ENCODE data around the gene CUBN. TPM values are rescaled to one million over a fixed set of nuclear protein-coding genes. Genes with fewer than 3 reads are reported as not detected.

Gene CUBN
- total RNA-seq, 1 donor from 2014 or later = 2.5 TPM

- ATAC-seq (ENCODE audit: low read depth) = no peak
- ChIA-PET CTCF (no interaction called here), POLR2A (no interaction called here)
- H3K27me3 Mint-ChIP-seq = no peaks in the 10 kb centered on the region
- H3K4me1 Mint-ChIP-seq = no peaks in the 10 kb centered on the region
- H3K9me3 Mint-ChIP-seq = no peaks in the 10 kb centered on the region
- H3K27ac Mint-ChIP-seq = no peak overlapping the region
- no peak overlapping the region for H3K4me3 Mint-ChIP-seq
- no peak for TF ChIP-seq CTCF (IDR thresholded peaks at IDR 0.05)
- no peak for DNase-seq
- no peaks in the 10 kb centered on the region for H3K36me3 Mint-ChIP-seq (ENCODE audit: low read depth)
- intact Hi-C loops (cut with micrococcal nuclease) = no loop called here
Observed at GRCh38 chr10:17059197-17059688, 70.4 kb downstream of the CUBN start.

- ChIA-PET CTCF (no interaction called here), POLR2A (no interaction called here)
- Mint-ChIP-seq H3K9me3 (no peaks in the 10 kb centered on the region), H3K4me3 (no peak overlapping the region), H3K27ac (no peak overlapping the region), H3K36me3 (ENCODE audit: low read depth) (no peaks in the 10 kb centered on the region), H3K27me3 (no peaks in the 10 kb centered on the region), H3K4me1 (no peaks in the 10 kb centered on the region)
- ATAC-seq (ENCODE audit: low read depth) = no peak
- intact Hi-C loops (cut with micrococcal nuclease) = no loop called here
- DNase-seq = no peak
- TF ChIP-seq CTCF (IDR thresholded peaks at IDR 0.05) = no peak
Observed at GRCh38 chr10:17058093-17058492, 71.5 kb downstream of the CUBN start.

GRCh38 chr10:17056781-17057428 is 72.7 kb downstream of the CUBN start:
- CTCF ChIA-PET = no interaction called here
- POLR2A ChIA-PET = no interaction called here
- H3K4me3 Mint-ChIP-seq = no peak overlapping the region
- peaks cover 3% of the 10 kb centered on the region for H3K36me3 Mint-ChIP-seq (ENCODE audit: low read depth)
- no peaks in the 10 kb centered on the region for H3K4me1 Mint-ChIP-seq
- ATAC-seq (ENCODE audit: low read depth) (no peak), DNase-seq (no peak)
- no peaks in the 10 kb centered on the region for H3K27me3 Mint-ChIP-seq
- intact Hi-C loops (cut with micrococcal nuclease) = no loop called here
- peaks cover 2% of the 10 kb centered on the region for H3K9me3 Mint-ChIP-seq
- no peak for TF ChIP-seq CTCF (IDR thresholded peaks at IDR 0.05)
- no peak overlapping the region for H3K27ac Mint-ChIP-seq

GRCh38 chr10:17053513-17053912 is 76.1 kb downstream of the CUBN start:
- peaks cover 11% of the 10 kb centered on the region for H3K36me3 Mint-ChIP-seq (ENCODE audit: low read depth)
- TF ChIP-seq CTCF (IDR thresholded peaks at IDR 0.05) = no peak
- POLR2A ChIA-PET = no interaction called here
- intact Hi-C loops (cut with micrococcal nuclease) = no loop called here
- H3K4me3 Mint-ChIP-seq = no peak overlapping the region
- no peaks in the 10 kb centered on the region for H3K4me1 Mint-ChIP-seq
- H3K27ac Mint-ChIP-seq = no peak overlapping the region
- DNase-seq (no peak), ATAC-seq (ENCODE audit: low read depth) (no peak)
- peaks cover 8% of the 10 kb centered on the region for H3K9me3 Mint-ChIP-seq
- CTCF ChIA-PET = no interaction called here
- peaks cover 2% of the 10 kb centered on the region for H3K27me3 Mint-ChIP-seq

GRCh38 chr10:17053061-17053460 is 76.5 kb downstream of the CUBN start:
- H3K36me3 Mint-ChIP-seq (ENCODE audit: low read depth) = peaks cover 11% of the 10 kb centered on the region
- H3K4me3 Mint-ChIP-seq = no peak overlapping the region
- DNase-seq = no peak
- CTCF ChIA-PET = no interaction called here
- ATAC-seq (ENCODE audit: low read depth) = no peak
- H3K4me1 Mint-ChIP-seq = no peaks in the 10 kb centered on the region
- POLR2A ChIA-PET = no interaction called here
- no peak for TF ChIP-seq CTCF (IDR thresholded peaks at IDR 0.05)
- H3K27me3 Mint-ChIP-seq = peaks cover 2% of the 10 kb centered on the region
- H3K9me3 Mint-ChIP-seq = peaks cover 8% of the 10 kb centered on the region
- no peak overlapping the region for H3K27ac Mint-ChIP-seq
- intact Hi-C loops (cut with micrococcal nuclease) = no loop called here

All from activated B cell treated with CpG ODN at 0.5 μM for 24 hours (primary cell).